WERI-Rb-1 (cell line): ENCODE measurements around the gene OR5M10.
"Not testable (repeated sequence)": the region's sequence is repeated elsewhere in the genome, so short reads cannot be mapped to it uniquely, and the experiment has no call there.

Experiments
- DNase-seq: peaks from one replicate; pipeline ENCODE4 v3.0.0-alpha.2; 2020
- H3K27ac ChIP-seq: fragments of 250-450 bp; sonication (Bioruptor Pico); 2 replicates; pipeline ENCODE4 v1.5.1; 2020; ENCODE audit warnings: mild to moderate bottlenecking, moderate library complexity
- H3K27me3 ChIP-seq: fragments of 250-450 bp; sonication (Bioruptor Pico); 2 replicates; pipeline ENCODE4 v1.5.1; 2021; ENCODE audit warnings: mild to moderate bottlenecking, low read depth, moderate library complexity; ENCODE audit not compliant: insufficient read depth, severe bottlenecking
- H3K36me3 ChIP-seq: fragments of 250-450 bp; sonication (Bioruptor Pico); 2 replicates; pipeline ENCODE4 v1.5.1; 2020; ENCODE audit warnings: mild to moderate bottlenecking, moderate library complexity
- H3K4me3 ChIP-seq: 2 replicates; pipeline ENCODE4 v1.5.1; 2011; ENCODE audit warnings: low read depth, mild to moderate bottlenecking, control low read depth, low read length
- H3K9me3 ChIP-seq: fragments of 250-450 bp; sonication (Bioruptor Pico); 2 replicates; pipeline ENCODE4 v1.5.1; 2021; ENCODE audit warnings: mild to moderate bottlenecking, moderate library complexity; ENCODE audit not compliant: severe bottlenecking
- CTCF ChIP-seq: IDR thresholded peaks from 2 replicates; pipeline ENCODE4 v1.5.1; 2011; ENCODE audit warnings: low read depth, mild to moderate bottlenecking, control low read depth, inconsistent platforms, low read length

OR5M10 gene

GRCh38 chr11:56577621-56578020 lies at the start of gene OR5M10:
Gene OR5M10 (minus strand): TSS chr11:56577721. CDS start chr11:56577721, 0 bp downstream.
- no peak for DNase-seq
- no peak within 1 kb of the TSS for H3K27ac ChIP-seq
- no peaks in the 10 kb centered on the region for H3K9me3 ChIP-seq
- H3K36me3 ChIP-seq = no peaks in the 10 kb centered on the region
- TF ChIP-seq CTCF = no peak
- no peak within 1 kb of the TSS for H3K4me3 ChIP-seq
- H3K27me3 ChIP-seq = peaks cover 31% of the 10 kb centered on the region

- H3K36me3 ChIP-seq = no peaks in the 10 kb centered on the region
- H3K9me3 ChIP-seq = no peaks in the 10 kb centered on the region
Observed at GRCh38 chr11:56625946-56626345, 48.4 kb upstream of the OR5M10 start.

GRCh38 chr11:56624661-56625110 lies 47.2 kb upstream of the OR5M10 start:
- no peak for DNase-seq
- peaks cover 35% of the 10 kb centered on the region for H3K27me3 ChIP-seq
- H3K27ac ChIP-seq = no peak overlapping the region
- no peaks in the 10 kb centered on the region for H3K36me3 ChIP-seq
- H3K9me3 ChIP-seq = no peaks in the 10 kb centered on the region
- H3K4me3 ChIP-seq = no peak overlapping the region
- no peak for TF ChIP-seq CTCF

More at GRCh38 chr11:56625946-56626345, 48.4 kb upstream of the OR5M10 start:
- H3K4me3 ChIP-seq = no peak overlapping the region
- DNase-seq = no peak
- no peak for TF ChIP-seq CTCF
- no peak overlapping the region for H3K27ac ChIP-seq
- H3K27me3 ChIP-seq = peaks cover 32% of the 10 kb centered on the region

GRCh38 chr11:56611174-56611573 lies 33.7 kb upstream of the OR5M10 start:
- Histone ChIP-seq H3K36me3 (no peaks in the 10 kb centered on the region), H3K4me3 (no peak overlapping the region), H3K27ac (no peak overlapping the region), H3K9me3 (no peaks in the 10 kb centered on the region), H3K27me3 (peaks cover 34% of the 10 kb centered on the region)
- no peak for TF ChIP-seq CTCF
- no peak for DNase-seq

- DNase-seq, H3K9me3 ChIP-seq, H3K36me3 ChIP-seq, H3K27ac ChIP-seq, H3K27me3 ChIP-seq, H3K4me3 ChIP-seq: not testable (repeated sequence)
Observed at GRCh38 chr11:56592088-56592717, 14.7 kb upstream of the OR5M10 start.

GRCh38 chr11:56558574-56558973 lies 18.9 kb downstream of the OR5M10 start:
- no peak overlapping the region for H3K4me3 ChIP-seq
- H3K27me3 ChIP-seq = peaks cover 43% of the 10 kb centered on the region
- H3K9me3 ChIP-seq = no peaks in the 10 kb centered on the region
- no peak overlapping the region for H3K27ac ChIP-seq
- no peak for TF ChIP-seq CTCF
- no peaks in the 10 kb centered on the region for H3K36me3 ChIP-seq
- DNase-seq = no peak

- H3K36me3 ChIP-seq, H3K27ac ChIP-seq, H3K4me3 ChIP-seq, DNase-seq, H3K9me3 ChIP-seq: not testable (repeated sequence)
- peaks cover 25% of the 10 kb centered on the region for H3K27me3 ChIP-seq
Observed at GRCh38 chr11:56554691-56555090, 22.8 kb downstream of the OR5M10 start.
